Measurements from ENCODE around the gene XPNPEP3. TPM values are rescaled to one million over a fixed set of nuclear protein-coding genes. Genes with fewer than 3 reads are reported as not detected.

XPNPEP3 gene
- total RNA-seq, 1 experiment from 2014 or later = 39.9 TPM

DNA sequence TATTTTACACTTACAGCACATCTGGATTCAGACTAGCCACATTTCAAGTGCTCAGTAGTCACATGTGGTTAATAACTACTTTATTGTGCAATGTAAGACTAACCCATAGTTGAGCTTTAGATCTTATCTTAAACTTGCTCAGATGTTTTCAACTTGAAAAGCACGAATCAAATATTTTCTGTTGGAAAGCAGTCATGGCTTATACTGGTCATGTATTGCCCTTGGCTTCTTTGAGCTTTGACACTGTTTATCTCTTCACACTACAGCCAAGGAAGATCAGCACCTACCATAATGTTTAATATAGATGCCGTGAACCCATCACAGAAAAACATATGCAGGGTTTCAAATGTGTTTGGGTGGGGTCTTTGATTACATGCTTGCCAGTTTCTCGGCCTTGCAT lies 98.6 kb downstream of the XPNPEP3 start:
- H3K36me3 Mint-ChIP-seq (ENCODE audit: insufficient read depth, unreplicated experiment) = peaks cover 51% of the 10 kb centered on the region
- no peaks in the 10 kb centered on the region for H3K9me3 Mint-ChIP-seq (ENCODE audit: low read depth, unreplicated experiment)
- TF ChIP-seq, protein P1, sequence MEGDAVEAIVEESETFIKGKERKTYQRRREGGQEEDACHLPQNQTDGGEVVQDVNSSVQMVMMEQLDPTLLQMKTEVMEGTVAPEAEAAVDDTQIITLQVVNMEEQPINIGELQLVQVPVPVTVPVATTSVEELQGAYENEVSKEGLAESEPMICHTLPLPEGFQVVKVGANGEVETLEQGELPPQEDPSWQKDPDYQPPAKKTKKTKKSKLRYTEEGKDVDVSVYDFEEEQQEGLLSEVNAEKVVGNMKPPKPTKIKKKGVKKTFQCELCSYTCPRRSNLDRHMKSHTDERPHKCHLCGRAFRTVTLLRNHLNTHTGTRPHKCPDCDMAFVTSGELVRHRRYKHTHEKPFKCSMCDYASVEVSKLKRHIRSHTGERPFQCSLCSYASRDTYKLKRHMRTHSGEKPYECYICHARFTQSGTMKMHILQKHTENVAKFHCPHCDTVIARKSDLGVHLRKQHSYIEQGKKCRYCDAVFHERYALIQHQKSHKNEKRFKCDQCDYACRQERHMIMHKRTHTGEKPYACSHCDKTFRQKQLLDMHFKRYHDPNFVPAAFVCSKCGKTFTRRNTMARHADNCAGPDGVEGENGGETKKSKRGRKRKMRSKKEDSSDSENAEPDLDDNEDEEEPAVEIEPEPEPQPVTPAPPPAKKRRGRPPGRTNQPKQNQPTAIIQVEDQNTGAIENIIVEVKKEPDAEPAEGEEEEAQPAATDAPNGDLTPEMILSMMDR (IDR thresholded peaks at IDR 0.05; ENCODE audit: unreplicated experiment) = no peak
- DNase-seq = no peak
- intact Hi-C loops (cut with micrococcal nuclease; ENCODE audit: unreplicated experiment) = no loop called here
- H3K4me3 Mint-ChIP-seq (ENCODE audit: low read depth, unreplicated experiment) = no peak overlapping the region
- no peak overlapping the region for H3K27ac Mint-ChIP-seq (ENCODE audit: unreplicated experiment)
- no peaks in the 10 kb centered on the region for H3K27me3 Mint-ChIP-seq (ENCODE audit: unreplicated experiment)
- BruUV-seq (replicated peaks) = no TSS peak
- CTCF ChIA-PET = no interaction called here
- H3K4me1 Mint-ChIP-seq (ENCODE audit: low read depth, unreplicated experiment) = peaks cover 20% of the 10 kb centered on the region

DNA sequence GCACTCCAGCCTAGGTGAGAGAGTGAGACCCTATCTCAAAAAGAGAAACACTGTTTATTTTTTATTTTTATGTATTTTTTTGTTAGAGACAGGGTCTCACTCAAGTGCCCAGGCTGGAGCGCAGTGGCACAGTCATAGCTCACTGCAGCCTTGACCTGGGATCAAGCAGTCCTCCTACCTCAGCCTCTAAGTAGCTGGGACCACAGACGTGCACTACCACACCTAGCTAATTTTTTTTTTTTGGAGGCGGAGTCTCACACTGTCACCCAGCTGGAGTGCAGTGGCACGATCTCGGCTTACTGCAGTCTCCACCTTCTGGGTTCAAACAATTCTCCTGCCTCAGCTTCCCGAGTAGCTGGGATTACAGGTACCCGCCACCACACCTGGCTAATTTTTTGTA lies 100.7 kb downstream of the XPNPEP3 start:
- Mint-ChIP-seq H3K9me3 (ENCODE audit: low read depth, unreplicated experiment) (no peaks in the 10 kb centered on the region), H3K4me3 (ENCODE audit: low read depth, unreplicated experiment) (no peak overlapping the region), H3K27me3 (ENCODE audit: unreplicated experiment) (no peaks in the 10 kb centered on the region), H3K4me1 (ENCODE audit: low read depth, unreplicated experiment) (peaks cover 13% of the 10 kb centered on the region), H3K36me3 (ENCODE audit: insufficient read depth, unreplicated experiment) (peaks cover 31% of the 10 kb centered on the region), H3K27ac (ENCODE audit: unreplicated experiment) (no peak overlapping the region)
- no TSS peak for BruUV-seq (replicated peaks)
- CTCF ChIA-PET = no interaction called here
- intact Hi-C loops (cut with micrococcal nuclease; ENCODE audit: unreplicated experiment) = no loop called here
- TF ChIP-seq, protein P1 (IDR thresholded peaks at IDR 0.05; ENCODE audit: unreplicated experiment) = no peak
- DNase-seq = no peak

DNA sequence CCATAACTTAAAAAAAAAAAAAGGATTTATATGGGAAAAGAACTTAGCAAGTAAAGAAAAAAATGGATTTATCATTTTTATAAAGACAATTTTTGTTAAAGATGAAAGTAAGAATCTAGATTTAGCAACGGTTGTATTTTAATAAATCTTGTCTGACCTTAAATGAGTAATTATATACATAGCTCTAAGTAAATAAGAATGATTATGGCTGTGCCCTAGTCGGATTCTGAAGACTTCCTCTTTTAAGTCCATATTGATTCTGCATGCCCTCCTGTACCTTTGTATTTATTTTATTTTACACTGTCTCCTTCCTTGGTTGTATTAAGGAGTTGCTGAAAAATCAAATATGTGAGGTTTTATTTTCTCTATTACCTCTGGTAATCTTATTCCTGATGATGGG lies 101.4 kb downstream of the XPNPEP3 start:
- peaks cover 36% of the 10 kb centered on the region for H3K36me3 Mint-ChIP-seq (ENCODE audit: insufficient read depth, unreplicated experiment)
- TF ChIP-seq, protein P1 (IDR thresholded peaks at IDR 0.05; ENCODE audit: unreplicated experiment) = no peak
- intact Hi-C loops (cut with micrococcal nuclease; ENCODE audit: unreplicated experiment) = no loop called here
- H3K4me3 Mint-ChIP-seq (ENCODE audit: low read depth, unreplicated experiment) = no peak overlapping the region
- no peaks in the 10 kb centered on the region for H3K9me3 Mint-ChIP-seq (ENCODE audit: low read depth, unreplicated experiment)
- BruUV-seq (replicated peaks) = no TSS peak
- no peak for DNase-seq
- no peak overlapping the region for H3K27ac Mint-ChIP-seq (ENCODE audit: unreplicated experiment)
- CTCF ChIA-PET = interaction anchor here (0.6 to 0.7 kb wide), 2 partner anchors 75 to 1770 kb away, joined by 3 to 5 read pairs; no protein-coding TSS in a partner anchor
- H3K27me3 Mint-ChIP-seq (ENCODE audit: unreplicated experiment) = no peaks in the 10 kb centered on the region
- peaks cover 6% of the 10 kb centered on the region for H3K4me1 Mint-ChIP-seq (ENCODE audit: low read depth, unreplicated experiment)

DNA sequence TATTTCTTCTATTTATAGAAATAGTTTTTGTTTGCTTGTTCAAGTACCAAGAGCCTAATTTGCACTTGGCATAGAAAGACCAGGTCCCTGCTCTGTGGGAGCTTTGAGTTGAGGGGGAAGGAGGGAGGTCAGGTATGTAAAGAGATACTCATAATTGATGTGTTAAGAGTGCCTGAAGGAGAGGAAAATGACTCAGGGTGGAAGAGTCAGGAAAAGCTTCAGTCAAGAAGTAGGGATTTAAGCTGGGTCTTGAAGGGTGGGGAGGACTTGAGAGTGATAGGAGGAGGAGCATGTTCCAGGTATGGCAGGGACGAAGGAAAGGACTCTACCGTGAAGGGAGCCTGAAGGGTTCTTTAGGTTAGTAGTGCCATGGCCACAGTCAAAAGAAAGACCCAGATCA lies 103.2 kb downstream of the XPNPEP3 start:
- no TSS peak for BruUV-seq (replicated peaks)
- DNase-seq = no peak
- H3K27ac Mint-ChIP-seq (ENCODE audit: unreplicated experiment) = no peak overlapping the region
- intact Hi-C loops (cut with micrococcal nuclease; ENCODE audit: unreplicated experiment) = no loop called here
- TF ChIP-seq, protein P1 (IDR thresholded peaks at IDR 0.05; ENCODE audit: unreplicated experiment) = no peak
- H3K4me1 Mint-ChIP-seq (ENCODE audit: low read depth, unreplicated experiment) = no peaks in the 10 kb centered on the region
- H3K27me3 Mint-ChIP-seq (ENCODE audit: unreplicated experiment) = no peaks in the 10 kb centered on the region
- no peaks in the 10 kb centered on the region for H3K9me3 Mint-ChIP-seq (ENCODE audit: low read depth, unreplicated experiment)
- no peak overlapping the region for H3K4me3 Mint-ChIP-seq (ENCODE audit: low read depth, unreplicated experiment)
- CTCF ChIA-PET = no interaction called here
- peaks cover 29% of the 10 kb centered on the region for H3K36me3 Mint-ChIP-seq (ENCODE audit: insufficient read depth, unreplicated experiment)

All from Calu3 (cell line).